ENCODE data around the gene ALDH18A1. TPM values are rescaled to one million over a fixed set of nuclear protein-coding genes. Genes with fewer than 3 reads are reported as not detected.

Gene ALDH18A1
- polyA plus RNA-seq, 2 of the 4 experiments (the other 2 are of a cell fraction), result 41.8 to 69.9 TPM

DNA sequence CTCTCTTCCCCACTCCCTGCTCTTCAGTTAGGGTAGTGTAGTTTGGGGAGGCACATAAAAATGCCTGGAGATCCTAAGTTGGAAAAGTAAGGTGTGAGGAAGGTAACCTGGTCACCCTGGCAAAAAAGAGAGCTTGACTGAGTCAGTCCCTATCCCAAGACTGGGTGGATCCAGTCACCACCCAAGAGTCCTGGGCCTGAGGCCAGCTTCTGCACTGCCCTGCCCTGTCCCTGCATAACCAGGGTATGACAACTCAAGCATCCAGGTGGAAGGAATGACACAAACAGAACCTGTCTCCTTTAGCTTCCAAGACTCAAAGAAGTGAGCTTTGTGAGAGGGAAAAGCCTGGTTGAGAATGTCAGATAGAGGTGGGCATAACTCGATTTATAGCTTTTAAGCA is 68.5 kb downstream of the ALDH18A1 start (continued):
- TF ChIP-seq CBX2 (IDR thresholded peaks at IDR 0.05; ENCODE audit: borderline replicate concordance, low read depth) (no peak), POLR2A (IDR thresholded peaks at IDR 0.05; ENCODE audit: low read length) (no peak), RNF2 (IDR thresholded peaks at IDR 0.05; ENCODE audit: borderline replicate concordance, low read depth) (no peak), POLR2AphosphoS2 (conservative IDR thresholded peaks at IDR 0.05; ENCODE audit: low read length) (no peak)
- TF ChIP-seq, protein P1, sequence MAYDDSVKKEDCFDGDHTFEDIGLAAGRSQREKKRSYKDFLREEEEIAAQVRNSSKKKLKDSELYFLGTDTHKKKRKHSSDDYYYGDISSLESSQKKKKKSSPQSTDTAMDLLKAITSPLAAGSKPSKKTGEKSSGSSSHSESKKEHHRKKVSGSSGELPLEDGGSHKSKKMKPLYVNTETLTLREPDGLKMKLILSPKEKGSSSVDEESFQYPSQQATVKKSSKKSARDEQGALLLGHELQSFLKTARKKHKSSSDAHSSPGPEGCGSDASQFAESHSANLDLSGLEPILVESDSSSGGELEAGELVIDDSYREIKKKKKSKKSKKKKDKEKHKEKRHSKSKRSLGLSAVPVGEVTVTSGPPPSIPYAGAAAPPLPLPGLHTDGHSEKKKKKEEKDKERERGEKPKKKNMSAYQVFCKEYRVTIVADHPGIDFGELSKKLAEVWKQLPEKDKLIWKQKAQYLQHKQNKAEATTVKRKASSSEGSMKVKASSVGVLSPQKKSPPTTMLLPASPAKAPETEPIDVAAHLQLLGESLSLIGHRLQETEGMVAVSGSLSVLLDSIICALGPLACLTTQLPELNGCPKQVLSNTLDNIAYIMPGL (CRISPR knock-in tag; IDR thresholded peaks at IDR 0.05; ENCODE audit: borderline replicate concordance), result no peak

DNA sequence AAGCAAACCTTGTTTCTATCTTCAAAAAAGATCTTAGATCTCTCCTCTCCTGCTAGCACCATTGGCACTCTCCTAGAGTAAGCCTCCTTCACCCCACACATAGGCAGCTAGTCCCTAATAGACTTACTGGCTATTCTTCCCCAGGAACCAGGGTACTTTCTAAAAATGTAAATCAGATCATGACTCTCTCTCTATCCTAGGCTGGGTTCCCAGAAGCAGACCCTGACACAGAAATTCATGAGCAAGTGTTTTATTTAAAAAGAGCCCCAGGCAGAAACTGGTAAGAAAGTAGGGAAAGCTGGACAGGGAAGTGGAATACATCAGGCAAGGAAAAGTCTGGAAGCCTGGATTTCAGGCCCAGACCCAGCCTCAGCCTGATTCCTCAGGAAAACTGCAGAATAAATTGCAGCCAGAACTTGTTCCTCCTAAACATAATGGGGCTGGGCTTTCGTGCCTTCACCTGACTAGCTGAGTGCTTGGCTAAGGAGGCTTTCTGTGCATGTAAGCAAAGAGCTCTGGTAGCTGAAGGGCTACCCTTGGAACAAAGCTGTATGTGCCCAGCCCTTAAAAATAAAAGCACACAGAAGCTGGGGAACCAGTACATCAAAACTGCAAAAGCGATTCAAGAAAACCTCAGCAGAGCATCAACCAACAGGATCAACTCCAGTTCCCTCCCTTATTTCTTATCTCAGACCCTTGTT is 76.5 kb downstream of the ALDH18A1 start:
- no peak for DNase-seq (ENCODE audit: low read depth in 1 of 2, low spot score in 1 of 2)
- Histone ChIP-seq H3K9me3 (no peaks in the 10 kb centered on the region), H3K4me1 (no peaks in the 10 kb centered on the region), H3K4me3 (no peak overlapping the region), H3K27ac (no peak overlapping the region), H3K4me2 (no peak overlapping the region)
- FAIRE-seq, result no peak
- CTCF ChIA-PET, result interaction anchor here (1.1 to 5.3 kb wide), 4 partner anchors 10 to 149 kb away, joined by 3 to 24 read pairs (median 4); no protein-coding TSS in a partner anchor
- POLR2A ChIA-PET, result no interaction called here
- no peak for ATAC-seq
- 9% methylated on average over 2 of the region's 2 CpGs for WGBS (ENCODE audit: missing lambda C conversion rate)
- TF ChIP-seq SREBF2 (IDR thresholded peaks at IDR 0.05) (no peak), RFX5 (IDR thresholded peaks at IDR 0.05) (no peak), PHF8 (IDR thresholded peaks at IDR 0.05; ENCODE audit: borderline replicate concordance, low read depth) (no peak), CHD2 (IDR thresholded peaks at IDR 0.05; ENCODE audit: low read length, partially characterized antibody) (no peak)

DNA sequence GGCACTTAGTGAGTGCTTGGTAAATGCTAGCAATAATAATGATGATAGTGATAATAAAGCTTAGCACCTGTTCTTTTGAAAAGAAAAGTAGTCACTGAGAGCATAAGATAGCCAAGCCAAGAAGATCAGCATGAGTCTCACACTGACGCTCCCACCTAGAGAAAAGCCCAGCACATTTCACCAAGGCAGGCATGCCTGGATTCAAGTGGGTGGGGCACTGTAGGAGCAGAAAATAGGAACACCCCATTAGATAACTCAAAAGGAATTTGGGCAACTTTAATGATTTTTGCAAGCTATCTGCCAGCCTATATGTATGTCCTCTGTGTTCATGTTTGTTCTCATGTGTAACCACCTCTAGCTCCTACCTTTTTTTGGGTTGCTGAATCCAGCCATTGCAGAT is 77.2 kb downstream of the ALDH18A1 start:
- FAIRE-seq (no peak), ATAC-seq (no peak), DNase-seq (ENCODE audit: low read depth in 1 of 2, low spot score in 1 of 2) (no peak)
- Histone ChIP-seq H3K4me2 (no peak overlapping the region), H3K4me1 (no peaks in the 10 kb centered on the region), H3K4me3 (no peak overlapping the region), H3K9me3 (no peaks in the 10 kb centered on the region), H3K27ac (no peak overlapping the region)
- WGBS (ENCODE audit: missing lambda C conversion rate), result 81% methylated on average over 1 of the region's 1 CpG
- POLR2A ChIA-PET, result no interaction called here
- CTCF ChIA-PET, result interaction anchor here (5.3 kb wide), 1 partner anchor 148 kb away, joined by 24 read pairs; no protein-coding TSS in a partner anchor
- TF ChIP-seq TP53 (CRISPR knock-in tag; IDR thresholded peaks at IDR 0.05) (no peak), RCOR1 (IDR thresholded peaks at IDR 0.05; ENCODE audit: low read depth, low read length) (no peak), FOSL2 (IDR thresholded peaks at IDR 0.05) (no peak), FOSL2 (CRISPR knock-in tag; IDR thresholded peaks at IDR 0.05) (no peak), HEYL (CRISPR knock-in tag; IDR thresholded peaks at IDR 0.05) (no peak), POLR2A (IDR thresholded peaks at IDR 0.05; ENCODE audit: low read length) (no peak), PHF8 (IDR thresholded peaks at IDR 0.05; ENCODE audit: borderline replicate concordance, low read depth) (no peak), CBX2 (IDR thresholded peaks at IDR 0.05; ENCODE audit: borderline replicate concordance, low read depth) (no peak)
- TF ChIP-seq, protein P2, sequence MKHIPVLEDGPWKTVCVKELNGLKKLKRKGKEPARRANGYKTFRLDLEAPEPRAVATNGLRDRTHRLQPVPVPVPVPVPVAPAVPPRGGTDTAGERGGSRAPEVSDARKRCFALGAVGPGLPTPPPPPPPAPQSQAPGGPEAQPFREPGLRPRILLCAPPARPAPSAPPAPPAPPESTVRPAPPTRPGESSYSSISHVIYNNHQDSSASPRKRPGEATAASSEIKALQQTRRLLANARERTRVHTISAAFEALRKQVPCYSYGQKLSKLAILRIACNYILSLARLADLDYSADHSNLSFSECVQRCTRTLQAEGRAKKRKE (CRISPR knock-in tag; IDR thresholded peaks at IDR 0.05; ENCODE audit: low read depth), result no peak
- TF ChIP-seq, protein P3, sequence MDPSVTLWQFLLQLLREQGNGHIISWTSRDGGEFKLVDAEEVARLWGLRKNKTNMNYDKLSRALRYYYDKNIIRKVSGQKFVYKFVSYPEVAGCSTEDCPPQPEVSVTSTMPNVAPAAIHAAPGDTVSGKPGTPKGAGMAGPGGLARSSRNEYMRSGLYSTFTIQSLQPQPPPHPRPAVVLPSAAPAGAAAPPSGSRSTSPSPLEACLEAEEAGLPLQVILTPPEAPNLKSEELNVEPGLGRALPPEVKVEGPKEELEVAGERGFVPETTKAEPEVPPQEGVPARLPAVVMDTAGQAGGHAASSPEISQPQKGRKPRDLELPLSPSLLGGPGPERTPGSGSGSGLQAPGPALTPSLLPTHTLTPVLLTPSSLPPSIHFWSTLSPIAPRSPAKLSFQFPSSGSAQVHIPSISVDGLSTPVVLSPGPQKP (IDR thresholded peaks at IDR 0.05; ENCODE audit: low read depth, low read length), result no peak
- TF ChIP-seq, protein P4, sequence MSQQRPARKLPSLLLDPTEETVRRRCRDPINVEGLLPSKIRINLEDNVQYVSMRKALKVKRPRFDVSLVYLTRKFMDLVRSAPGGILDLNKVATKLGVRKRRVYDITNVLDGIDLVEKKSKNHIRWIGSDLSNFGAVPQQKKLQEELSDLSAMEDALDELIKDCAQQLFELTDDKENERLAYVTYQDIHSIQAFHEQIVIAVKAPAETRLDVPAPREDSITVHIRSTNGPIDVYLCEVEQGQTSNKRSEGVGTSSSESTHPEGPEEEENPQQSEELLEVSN (IDR thresholded peaks at IDR 0.05; ENCODE audit: borderline replicate concordance, low read depth), result no peak
- TF ChIP-seq, protein P5, sequence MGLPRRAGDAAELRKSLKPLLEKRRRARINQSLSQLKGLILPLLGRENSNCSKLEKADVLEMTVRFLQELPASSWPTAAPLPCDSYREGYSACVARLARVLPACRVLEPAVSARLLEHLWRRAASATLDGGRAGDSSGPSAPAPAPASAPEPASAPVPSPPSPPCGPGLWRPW (IDR thresholded peaks at IDR 0.05), result no peak
- TF ChIP-seq, protein P6, sequence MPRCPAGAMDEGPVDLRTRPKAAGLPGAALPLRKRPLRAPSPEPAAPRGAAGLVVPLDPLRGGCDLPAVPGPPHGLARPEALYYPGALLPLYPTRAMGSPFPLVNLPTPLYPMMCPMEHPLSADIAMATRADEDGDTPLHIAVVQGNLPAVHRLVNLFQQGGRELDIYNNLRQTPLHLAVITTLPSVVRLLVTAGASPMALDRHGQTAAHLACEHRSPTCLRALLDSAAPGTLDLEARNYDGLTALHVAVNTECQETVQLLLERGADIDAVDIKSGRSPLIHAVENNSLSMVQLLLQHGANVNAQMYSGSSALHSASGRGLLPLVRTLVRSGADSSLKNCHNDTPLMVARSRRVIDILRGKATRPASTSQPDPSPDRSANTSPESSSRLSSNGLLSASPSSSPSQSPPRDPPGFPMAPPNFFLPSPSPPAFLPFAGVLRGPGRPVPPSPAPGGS (IDR thresholded peaks at IDR 0.05), result no peak
- TF ChIP-seq, protein P7, sequence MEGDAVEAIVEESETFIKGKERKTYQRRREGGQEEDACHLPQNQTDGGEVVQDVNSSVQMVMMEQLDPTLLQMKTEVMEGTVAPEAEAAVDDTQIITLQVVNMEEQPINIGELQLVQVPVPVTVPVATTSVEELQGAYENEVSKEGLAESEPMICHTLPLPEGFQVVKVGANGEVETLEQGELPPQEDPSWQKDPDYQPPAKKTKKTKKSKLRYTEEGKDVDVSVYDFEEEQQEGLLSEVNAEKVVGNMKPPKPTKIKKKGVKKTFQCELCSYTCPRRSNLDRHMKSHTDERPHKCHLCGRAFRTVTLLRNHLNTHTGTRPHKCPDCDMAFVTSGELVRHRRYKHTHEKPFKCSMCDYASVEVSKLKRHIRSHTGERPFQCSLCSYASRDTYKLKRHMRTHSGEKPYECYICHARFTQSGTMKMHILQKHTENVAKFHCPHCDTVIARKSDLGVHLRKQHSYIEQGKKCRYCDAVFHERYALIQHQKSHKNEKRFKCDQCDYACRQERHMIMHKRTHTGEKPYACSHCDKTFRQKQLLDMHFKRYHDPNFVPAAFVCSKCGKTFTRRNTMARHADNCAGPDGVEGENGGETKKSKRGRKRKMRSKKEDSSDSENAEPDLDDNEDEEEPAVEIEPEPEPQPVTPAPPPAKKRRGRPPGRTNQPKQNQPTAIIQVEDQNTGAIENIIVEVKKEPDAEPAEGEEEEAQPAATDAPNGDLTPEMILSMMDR (IDR thresholded peaks at IDR 0.05), result no peak
